ENCODE data around the gene EFNA3.

EFNA3 gene

DNA sequence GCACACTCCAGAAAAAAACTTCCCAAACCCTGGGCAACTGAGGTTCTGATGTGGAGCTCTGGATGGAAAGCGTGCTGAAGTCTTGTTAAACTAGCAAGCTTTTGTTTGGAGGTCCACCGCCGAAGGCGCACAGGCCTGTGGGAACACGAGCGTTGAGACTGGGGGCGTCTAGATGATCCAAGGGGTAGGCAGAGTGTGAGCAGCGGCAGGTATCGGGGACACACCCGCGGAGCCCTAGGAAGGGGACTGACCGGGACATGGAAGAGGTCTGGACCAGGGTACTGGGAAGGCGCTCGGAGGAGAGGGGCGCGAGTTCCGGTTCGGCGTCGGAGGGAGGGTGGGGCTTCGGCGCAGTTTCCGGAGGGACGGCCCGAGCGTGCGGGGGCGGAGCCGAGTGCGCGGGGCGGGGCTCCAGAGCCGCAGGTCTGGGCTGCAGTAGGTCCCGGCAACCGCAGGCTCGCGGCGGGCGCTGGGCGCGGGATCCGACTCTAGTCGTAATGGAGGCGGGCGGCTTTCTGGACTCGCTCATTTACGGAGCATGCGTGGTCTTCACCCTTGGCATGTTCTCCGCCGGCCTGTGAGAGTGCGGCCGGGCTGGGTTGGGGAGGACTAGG, 56.9 kb downstream of the EFNA3 start, which contains the start of gene SLC50A1:
SLC50A1 (plus strand) TSS at position 438 of the 614 bp plus-strand sequence; CDS start at position 498, 60 bp downstream.
- DNase-seq = peak; percentile 90

DNA sequence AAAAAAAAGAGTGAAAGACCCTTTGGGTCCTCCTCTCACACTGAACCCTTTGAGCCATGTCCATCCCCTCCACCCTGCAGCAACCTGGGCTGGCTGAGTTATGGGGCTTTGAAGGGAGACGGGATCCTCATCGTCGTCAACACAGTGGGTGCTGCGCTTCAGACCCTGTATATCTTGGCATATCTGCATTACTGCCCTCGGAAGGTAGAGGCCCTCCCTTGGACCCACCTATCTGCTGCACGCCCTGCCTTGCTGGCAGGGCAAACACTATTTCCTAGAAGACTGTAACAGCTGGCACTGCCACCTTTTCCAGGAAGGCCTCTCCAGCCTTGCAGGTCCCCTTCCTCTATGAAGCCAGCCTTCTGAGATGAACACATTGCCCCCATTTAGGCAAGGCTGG, 58.1 kb downstream of the EFNA3 start:
- DNase-seq = no peak

Data from T-helper 9 cell (primary cell).